ENCODE data around the gene ADAM12.

GRCh38 chr10:126012485-126012884, 375.8 kb downstream of the ADAM12 start:
- TF ChIP-seq, protein P1, sequence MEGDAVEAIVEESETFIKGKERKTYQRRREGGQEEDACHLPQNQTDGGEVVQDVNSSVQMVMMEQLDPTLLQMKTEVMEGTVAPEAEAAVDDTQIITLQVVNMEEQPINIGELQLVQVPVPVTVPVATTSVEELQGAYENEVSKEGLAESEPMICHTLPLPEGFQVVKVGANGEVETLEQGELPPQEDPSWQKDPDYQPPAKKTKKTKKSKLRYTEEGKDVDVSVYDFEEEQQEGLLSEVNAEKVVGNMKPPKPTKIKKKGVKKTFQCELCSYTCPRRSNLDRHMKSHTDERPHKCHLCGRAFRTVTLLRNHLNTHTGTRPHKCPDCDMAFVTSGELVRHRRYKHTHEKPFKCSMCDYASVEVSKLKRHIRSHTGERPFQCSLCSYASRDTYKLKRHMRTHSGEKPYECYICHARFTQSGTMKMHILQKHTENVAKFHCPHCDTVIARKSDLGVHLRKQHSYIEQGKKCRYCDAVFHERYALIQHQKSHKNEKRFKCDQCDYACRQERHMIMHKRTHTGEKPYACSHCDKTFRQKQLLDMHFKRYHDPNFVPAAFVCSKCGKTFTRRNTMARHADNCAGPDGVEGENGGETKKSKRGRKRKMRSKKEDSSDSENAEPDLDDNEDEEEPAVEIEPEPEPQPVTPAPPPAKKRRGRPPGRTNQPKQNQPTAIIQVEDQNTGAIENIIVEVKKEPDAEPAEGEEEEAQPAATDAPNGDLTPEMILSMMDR (IDR thresholded peaks at IDR 0.05 in 2 of 3, conservative IDR thresholded peaks at IDR 0.05 in 1 of 3; ENCODE audit: borderline replicate concordance in 1 of 3, insufficient read depth in 1 of 3, low read depth in 2 of 3, low read length in 2 of 3) = no peak
- TF ChIP-seq POLR2A (IDR thresholded peaks at IDR 0.05; ENCODE audit: borderline replicate concordance, extremely low read depth, insufficient read depth, insufficient read length) = no peak
- TF ChIP-seq REST (IDR thresholded peaks at IDR 0.05; ENCODE audit: low read depth) = no peak
- no peak for TF ChIP-seq EZH2 (IDR thresholded peaks at IDR 0.05)
- TF ChIP-seq RAD21 (IDR thresholded peaks at IDR 0.05; ENCODE audit: low read depth) = no peak
- TF ChIP-seq POLR2AphosphoS5 (IDR thresholded peaks at IDR 0.05; ENCODE audit: low read depth, low read length) = no peak
- TF ChIP-seq TCF7L2 (IDR thresholded peaks at IDR 0.05; ENCODE audit: borderline replicate concordance, extremely low read depth, insufficient read depth, insufficient read length) = no peak
- TF ChIP-seq YY1 (IDR thresholded peaks at IDR 0.05; ENCODE audit: extremely low read depth, insufficient replicate concordance, low read depth, low read length) = no peak
